Fibroblast of skin of abdomen (primary cell): ENCODE data around the gene PRKCE.
A peak's percentile ranks its signal among the peaks of the same experiment; 100 is the strongest.

ENCODE experiments used
- DNase-seq: peaks from one replicate; pipeline ENCODE4 v3.0.0-alpha.2; 2013

PRKCE gene

DNA sequence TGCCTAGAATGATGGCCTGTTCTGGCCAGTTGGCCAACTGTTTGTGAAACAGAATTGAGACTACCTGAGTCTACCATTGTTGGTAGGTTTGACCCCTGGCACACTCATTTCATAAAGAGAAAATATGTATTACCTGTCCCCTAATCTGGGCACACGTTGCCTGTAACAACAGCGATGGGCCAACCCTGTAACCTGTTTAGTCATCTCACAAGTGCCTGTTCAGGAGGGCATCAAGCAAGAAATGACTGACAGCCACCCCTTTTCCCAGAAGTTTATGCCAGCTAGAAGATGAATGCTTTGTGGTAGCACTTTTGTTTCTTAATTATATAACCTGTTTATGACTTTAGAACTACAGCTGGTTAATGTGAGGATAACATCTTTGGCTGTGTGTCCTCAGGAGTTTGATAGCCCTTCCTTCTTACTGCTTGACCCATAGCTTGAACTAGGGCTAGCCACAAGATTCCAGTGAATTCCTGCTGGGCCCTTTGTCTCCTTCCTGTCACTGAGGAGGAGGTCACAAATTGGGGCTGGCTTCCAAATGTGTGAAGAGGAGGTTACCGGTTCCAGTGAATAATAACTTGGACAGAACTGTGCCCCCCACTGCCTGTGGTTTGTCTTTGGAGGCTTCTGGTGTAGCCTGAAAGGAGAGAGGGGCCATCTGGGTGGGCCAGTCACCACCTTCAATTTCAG, 371.8 kb downstream of the PRKCE start:
- no peak for DNase-seq

GRCh38 chr2:46024146-46024779, 372.8 kb downstream of the PRKCE start:
- DNase-seq = no peak

DNA sequence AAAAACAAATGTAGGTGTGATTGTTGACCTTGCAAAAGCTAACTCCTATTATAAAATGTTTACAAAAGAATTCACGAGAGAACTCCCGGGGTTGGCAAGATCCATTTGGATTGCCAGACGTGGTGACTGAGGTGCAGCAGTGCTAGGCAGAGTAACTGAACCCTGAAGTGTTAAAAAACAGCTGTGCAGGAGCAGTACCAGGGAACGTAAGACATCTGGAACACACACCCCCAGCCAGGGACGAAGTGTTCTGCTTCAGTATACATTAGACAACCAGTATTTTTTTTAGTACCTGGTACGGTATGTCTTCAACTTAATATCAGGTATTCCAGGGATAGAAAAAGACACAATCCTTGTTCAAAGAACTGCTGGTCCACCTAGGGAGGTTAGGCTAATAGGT, 373.6 kb downstream of the PRKCE start:
- DNase-seq = no peak

- DNase-seq = no peak
These were observed 374.2 kb downstream of the PRKCE start for GRCh38 chr2:46025676-46026075.

DNA sequence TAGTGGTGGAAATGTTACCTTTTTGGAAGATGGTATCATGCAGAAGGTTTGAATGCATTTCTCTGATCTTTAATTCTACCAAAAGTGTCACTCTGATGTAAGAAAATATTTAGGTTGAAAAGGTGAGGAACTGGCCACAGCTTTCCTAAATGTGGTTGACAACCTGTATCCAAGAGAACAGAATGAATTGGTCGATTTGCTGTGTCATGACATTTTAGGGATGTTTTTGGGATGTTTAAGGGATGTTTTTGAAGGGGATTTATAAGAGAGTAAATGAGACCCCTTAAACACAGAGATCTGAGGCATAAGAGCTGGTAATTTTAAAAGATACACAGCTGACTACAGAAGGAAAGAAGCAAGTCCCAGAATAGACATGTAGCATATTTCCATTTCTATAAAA, 375.0 kb downstream of the PRKCE start:
- no peak for DNase-seq

- peak; percentile 41 for DNase-seq
These were observed 377.9 kb downstream of the PRKCE start for GRCh38 chr2:46029332-46029811.

GRCh38 chr2:46030330-46030729, 378.9 kb downstream of the PRKCE start:
- DNase-seq = no peak

DNA sequence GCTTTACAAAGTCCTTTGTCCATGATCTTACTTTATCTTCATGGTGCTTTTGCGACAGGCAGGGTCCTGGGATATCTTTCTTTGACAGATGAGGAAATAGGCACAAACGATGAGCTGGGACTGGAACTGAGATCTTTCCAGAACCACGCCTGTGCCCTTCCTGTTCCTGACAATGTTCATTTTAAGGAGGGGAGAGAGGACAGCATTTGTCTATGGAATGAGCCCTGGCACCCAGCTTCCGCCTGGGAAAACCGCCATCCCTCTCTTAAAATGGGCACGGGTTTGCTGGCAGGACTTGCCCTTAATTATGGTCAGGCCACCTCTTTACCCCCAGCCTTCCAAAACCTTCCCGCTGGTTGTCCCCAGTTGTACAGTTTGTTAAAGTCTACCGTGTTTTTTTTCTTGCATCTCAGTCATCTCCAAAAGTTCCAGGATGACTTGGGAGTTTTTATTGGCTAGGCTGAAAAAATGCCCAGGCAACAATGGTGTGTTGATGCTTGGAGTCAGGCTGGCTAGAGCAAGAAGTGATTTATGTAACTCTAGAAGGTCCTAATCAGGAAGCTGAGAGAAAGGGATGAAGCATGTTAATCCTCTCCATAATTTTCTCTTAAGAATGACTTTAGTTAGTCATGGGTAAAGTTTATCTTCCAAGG, 380.8 kb downstream of the PRKCE start:
- DNase-seq = no peak

- no peak for DNase-seq
These were observed 381.5 kb downstream of the PRKCE start for GRCh38 chr2:46032996-46033395.

- no peak for DNase-seq
These were observed 383.1 kb downstream of the PRKCE start for GRCh38 chr2:46034535-46034934.

- peak; percentile 97 for DNase-seq
These were observed 385.5 kb downstream of the PRKCE start for GRCh38 chr2:46036929-46037328.

GRCh38 chr2:46039543-46040303, 388.2 kb downstream of the PRKCE start:
- no peak for DNase-seq

DNA sequence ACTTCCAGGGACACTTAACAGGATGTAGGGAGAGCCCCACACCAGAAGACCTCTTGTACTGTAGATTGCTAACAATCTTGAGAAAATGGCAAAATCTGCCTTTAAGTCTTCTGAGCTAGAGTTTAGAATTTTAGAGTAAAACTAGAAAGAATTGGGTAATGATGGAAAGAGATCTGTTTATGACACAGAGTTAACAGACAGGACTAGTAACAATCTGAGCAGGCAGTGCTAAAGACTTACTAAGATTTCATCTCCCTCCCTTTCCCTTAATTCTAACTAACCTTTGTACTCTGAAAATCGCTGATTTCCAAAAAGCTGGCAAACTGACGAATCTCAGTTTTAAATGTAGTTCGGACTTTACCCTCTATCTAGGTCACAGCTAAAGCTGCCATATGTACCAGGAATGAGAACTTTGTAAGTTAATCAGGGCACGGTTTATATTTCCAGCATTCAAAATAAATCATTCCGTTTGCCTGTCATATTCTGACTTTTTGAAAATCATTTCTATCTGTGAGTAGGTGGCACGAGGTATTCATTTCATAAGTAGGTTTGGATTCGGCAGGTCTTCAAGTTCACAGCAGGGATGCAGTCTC, 389.2 kb downstream of the PRKCE start:
- DNase-seq = no peak

GRCh38 chr2:46041434-46041833, 390.0 kb downstream of the PRKCE start:
- peak; percentile 29 for DNase-seq

DNA sequence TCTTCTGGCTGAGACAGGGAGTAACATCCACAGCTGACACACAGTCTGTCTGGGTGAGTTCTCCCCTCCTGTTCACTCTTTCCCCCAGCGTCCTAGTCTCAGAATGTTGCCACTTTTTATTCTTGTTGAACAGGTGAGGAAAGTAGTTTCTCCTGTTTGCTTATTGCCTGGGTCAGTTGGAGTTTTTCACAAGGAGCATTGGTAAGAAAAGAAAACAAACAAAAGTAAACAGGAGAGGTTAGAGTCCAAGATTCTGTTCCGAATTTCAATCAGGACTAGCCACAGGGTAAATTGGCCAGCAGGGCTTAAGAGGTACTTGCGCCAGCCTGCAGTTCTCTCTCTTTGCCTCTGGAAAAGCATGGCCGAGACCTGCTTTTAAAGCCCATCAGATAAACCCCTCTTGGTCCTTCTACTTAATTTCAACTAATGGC, 390.7 kb downstream of the PRKCE start:
- DNase-seq = no peak

DNA sequence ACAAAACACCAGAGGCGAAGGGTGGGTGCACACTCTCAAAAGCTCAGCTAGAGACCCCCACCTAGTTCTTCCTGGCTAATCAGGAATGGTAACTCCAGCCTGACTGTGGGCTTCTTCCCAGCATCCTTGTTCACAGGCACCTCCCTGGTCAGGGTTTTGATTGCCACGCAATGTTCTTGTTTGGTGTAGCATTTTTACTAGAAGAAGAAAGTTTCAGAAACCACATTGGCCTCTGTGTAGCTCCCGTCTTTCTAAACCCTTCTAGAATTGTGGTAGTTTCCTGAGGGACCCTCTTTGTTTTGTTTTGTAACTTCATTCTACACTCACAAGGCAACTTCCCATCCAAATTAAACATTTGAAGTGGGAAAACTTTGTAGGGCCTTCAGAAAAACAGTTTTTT, 391.2 kb downstream of the PRKCE start:
- no peak for DNase-seq

DNA sequence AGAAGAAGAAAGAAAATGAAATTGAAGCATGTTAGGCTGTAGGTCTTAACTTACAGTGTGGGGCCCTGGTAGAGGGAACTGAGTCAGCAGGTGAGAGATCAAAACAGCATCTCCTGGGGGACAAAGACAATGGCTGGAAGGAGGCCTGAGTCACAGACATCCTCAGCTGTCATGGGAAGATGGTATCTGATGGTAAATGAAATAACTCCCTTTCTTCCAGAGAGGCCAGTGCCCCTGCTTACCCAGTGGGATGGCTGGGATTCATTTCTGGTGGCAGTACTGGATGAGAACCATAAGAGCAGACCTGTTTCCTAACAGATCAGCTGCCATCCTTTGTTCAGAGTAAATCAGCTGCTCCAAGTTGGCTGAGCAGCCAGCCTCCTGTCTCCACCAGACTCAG, 394.4 kb downstream of the PRKCE start:
- no peak for DNase-seq

DNA sequence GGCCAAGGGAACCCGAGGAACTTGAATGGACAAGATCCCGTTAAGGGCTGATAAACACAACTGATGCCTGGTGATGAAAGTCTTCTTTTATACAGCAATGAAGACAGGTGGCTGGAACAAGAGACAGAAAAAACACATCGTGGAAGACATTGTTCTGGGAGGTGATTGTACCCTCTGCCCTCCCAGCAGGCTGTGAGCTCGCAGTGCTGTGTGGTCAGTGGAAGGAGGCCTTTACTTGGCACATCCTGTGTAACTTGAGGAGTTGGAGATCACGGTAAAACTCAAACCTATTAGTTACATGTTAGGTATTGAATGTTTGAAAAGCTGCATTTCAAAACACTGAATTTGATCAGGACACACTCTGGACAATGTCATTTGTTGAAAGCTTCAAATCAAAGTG, 395.8 kb downstream of the PRKCE start:
- DNase-seq = no peak

- no peak for DNase-seq
These were observed 397.2 kb downstream of the PRKCE start for GRCh38 chr2:46048693-46049092.

DNA sequence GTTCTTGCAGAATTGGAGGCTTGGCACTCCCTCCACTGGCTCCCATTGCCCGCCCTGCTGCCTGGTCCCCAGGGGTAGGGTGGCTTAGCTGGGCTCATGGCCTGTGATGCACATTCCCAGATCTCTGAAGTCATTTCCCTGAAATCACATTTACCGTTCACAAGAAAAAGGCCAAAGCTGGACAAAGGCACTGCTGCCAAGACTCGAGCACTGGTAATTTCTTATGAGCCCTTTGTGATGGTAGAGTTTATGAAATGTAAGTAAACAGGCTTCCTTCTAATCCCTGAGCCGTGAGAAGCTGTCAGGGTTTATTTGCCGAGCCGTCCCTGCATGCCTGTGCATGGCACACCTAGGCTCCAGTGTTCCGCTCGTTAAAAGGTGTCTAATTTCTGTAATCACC, 398.6 kb downstream of the PRKCE start:
- no peak for DNase-seq

DNA sequence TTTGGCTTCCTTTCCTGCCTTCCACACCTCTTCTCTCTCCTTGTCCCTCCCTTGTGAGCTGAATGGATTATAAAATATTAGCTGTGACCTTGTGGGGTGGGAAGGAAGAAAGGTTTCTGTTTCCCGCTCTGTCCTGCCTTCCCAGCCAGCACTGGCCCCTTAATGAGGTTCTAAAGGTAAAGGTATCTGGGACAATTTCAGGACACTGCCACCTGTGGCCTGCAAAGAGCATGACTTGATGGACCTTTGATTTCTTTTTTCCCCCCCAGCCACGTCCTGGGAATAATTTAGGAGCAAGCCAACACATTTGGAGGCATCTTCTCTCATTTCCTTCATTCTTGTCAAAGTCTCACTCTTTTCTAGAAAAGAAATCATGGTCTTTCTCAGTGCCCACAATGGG, 399.0 kb downstream of the PRKCE start:
- no peak for DNase-seq

DNA sequence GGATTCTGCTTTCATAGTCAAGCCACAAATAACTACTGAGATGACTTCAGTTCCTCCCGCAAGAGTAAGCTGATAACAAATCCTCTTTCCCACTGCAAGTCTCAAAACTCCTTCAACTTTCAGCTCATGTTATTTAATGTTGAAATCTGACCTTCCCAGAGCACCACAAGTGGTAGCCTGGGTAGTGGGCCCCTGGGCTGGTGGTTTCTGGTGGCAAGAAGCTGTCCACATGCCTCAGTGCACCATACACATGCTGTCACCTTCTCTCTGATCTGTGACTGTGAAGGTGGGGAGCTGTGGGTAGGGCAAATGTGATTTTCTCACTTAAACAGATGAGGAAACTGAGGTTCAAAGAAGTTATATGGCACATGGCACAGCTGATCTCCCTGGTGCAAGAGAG, 399.6 kb downstream of the PRKCE start:
- no peak for DNase-seq

DNA sequence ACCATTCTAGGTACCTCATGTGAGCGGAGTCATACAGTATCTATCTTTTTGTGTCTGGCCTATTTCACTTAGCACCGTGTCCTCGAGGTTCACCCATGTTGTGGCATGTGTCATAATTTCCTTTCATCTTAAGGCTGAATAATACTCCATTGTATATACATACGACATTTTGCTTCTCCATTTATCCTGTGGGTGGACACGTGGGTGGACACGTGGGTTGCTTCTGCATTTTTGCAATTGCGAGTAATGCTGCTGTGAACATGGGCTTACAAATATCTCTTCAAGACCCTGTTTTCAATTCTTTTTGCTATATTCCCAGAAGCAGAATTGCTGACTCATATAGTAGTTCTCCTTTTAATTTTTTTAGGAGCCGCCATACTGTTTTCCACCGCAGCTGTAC, 402.1 kb downstream of the PRKCE start:
- no peak for DNase-seq
